ENCODE results near the gene PEAK1.

DNA sequence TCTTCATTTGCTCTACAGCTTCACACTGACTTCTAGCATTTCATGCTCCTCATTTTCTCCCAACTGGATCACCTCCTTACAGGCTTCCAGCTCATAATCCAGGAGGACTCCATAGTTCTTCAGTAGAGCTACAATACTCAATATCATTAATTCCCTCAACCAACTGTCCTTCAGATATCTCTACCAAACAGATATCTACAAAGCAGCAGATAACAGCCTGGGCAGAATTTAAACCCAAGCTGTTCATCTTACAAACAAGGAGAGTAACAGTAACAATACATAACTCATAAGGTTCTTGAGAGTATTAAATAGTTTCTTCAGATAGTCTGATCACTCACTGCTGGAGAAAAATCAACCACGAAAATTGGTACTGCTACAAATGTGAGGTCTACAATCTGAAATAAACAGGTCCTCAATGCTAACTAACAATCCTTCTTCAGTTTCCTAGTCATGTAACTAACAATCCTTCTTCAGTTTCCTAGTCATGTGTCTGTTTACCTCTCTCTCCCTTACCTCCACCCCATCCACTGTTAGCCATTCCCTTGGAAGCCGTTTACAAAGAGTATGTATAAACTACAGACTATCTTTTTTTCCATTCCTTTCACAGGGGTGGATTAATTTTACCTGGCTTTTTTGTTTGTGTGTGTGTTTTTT, 5.0 kb downstream of the PEAK1 start:
- TF ChIP-seq, protein P1, sequence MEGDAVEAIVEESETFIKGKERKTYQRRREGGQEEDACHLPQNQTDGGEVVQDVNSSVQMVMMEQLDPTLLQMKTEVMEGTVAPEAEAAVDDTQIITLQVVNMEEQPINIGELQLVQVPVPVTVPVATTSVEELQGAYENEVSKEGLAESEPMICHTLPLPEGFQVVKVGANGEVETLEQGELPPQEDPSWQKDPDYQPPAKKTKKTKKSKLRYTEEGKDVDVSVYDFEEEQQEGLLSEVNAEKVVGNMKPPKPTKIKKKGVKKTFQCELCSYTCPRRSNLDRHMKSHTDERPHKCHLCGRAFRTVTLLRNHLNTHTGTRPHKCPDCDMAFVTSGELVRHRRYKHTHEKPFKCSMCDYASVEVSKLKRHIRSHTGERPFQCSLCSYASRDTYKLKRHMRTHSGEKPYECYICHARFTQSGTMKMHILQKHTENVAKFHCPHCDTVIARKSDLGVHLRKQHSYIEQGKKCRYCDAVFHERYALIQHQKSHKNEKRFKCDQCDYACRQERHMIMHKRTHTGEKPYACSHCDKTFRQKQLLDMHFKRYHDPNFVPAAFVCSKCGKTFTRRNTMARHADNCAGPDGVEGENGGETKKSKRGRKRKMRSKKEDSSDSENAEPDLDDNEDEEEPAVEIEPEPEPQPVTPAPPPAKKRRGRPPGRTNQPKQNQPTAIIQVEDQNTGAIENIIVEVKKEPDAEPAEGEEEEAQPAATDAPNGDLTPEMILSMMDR (IDR thresholded peaks at IDR 0.05) = no peak
- TF ChIP-seq POLR2A (IDR thresholded peaks at IDR 0.05) = no peak
